Activated CD8-positive, alpha-beta T cell treated with anti-CD3 and anti-CD28 coated beads for 36 hours (primary cell): ENCODE results near the gene MVB12B. TPM values are rescaled to one million over a fixed set of nuclear protein-coding genes. Genes with fewer than 3 reads are reported as not detected.

ENCODE experiments used
- ATAC-seq: fragments of 200-7000 bp; cut with Tn5 transposase; one replicate; pipeline ENCODE4 v1.10.0; 2021; ENCODE audit warnings: mild to moderate bottlenecking, moderate library complexity
- CTCF ChIA-PET: fragments of 350-600 bp; sonication (Branson Sonifier 250); formaldehyde crosslinking; loops from one replicate; lab custom pipeline; 2021; ENCODE audit warnings: antibody characterized with exemption; lab: Charles Lee
- POLR2A ChIA-PET: fragments of 350-600 bp; sonication (Branson Sonifier 250); formaldehyde crosslinking; loops from one replicate; lab custom pipeline; 2021; ENCODE audit warnings: antibody characterized with exemption; lab: Charles Lee
- DNase-seq: peaks from one replicate; pipeline ENCODE4 v3.0.0-alpha.2; 2020
- H3K27ac Mint-ChIP-seq: one replicate; pipeline ENCODE4 v1.8.0; 2021; ENCODE audit warnings: mild to moderate bottlenecking, mixed read lengths
- H3K27me3 Mint-ChIP-seq: one replicate; pipeline ENCODE4 v1.8.0; 2021; ENCODE audit warnings: mixed read lengths
- H3K36me3 Mint-ChIP-seq: one replicate; pipeline ENCODE4 v1.8.0; 2021; ENCODE audit warnings: low read depth, mixed read lengths
- H3K4me1 Mint-ChIP-seq: one replicate; pipeline ENCODE4 v1.8.0; 2021; ENCODE audit warnings: low read depth, mixed read lengths
- H3K4me3 Mint-ChIP-seq: one replicate; pipeline ENCODE4 v1.8.0; 2021; ENCODE audit warnings: mild to moderate bottlenecking, moderate library complexity, mixed read lengths
- H3K9me3 Mint-ChIP-seq: one replicate; pipeline ENCODE4 v1.8.0; 2021; ENCODE audit warnings: mixed read lengths
- CTCF ChIP-seq: fragments of 200-600 bp; IDR thresholded peaks from one replicate; pipeline ENCODE4 v1.8.0; 2022; ENCODE audit warnings: antibody characterized with exemption, mild to moderate bottlenecking
- intact Hi-C: fragments of 100-400 bp; cut with micrococcal nuclease; formaldehyde crosslinking; loops from one replicate; pipeline ENCODE4 v1.10.0; 2022
- total RNA-seq, 2 experiments: library from RNA; stranded (reverse); gene quantifications; one replicate each; pipeline ENCODE4 v1.2.3, GENCODE V29; 2021

MVB12B gene
- total RNA-seq, 2 experiments from 2014 or later: 6.4 to 6.6 TPM

GRCh38 chr9:126499911-126500599, 173.4 kb downstream of the MVB12B start:
- Mint-ChIP-seq H3K4me3 (no peak overlapping the region), H3K4me1 (peaks cover 11% of the 10 kb centered on the region), H3K27me3 (peaks cover 10% of the 10 kb centered on the region), H3K9me3 (no peaks in the 10 kb centered on the region), H3K27ac (no peak overlapping the region), H3K36me3 (no peaks in the 10 kb centered on the region)
- no peak for ATAC-seq
- intact Hi-C loops: loop anchor here (2.0 to 5.0 kb wide), 2 partner anchors 59 to 198 kb away; no protein-coding TSS in a partner anchor
- DNase-seq: no peak
- POLR2A ChIA-PET: interaction anchor here (0.8 to 1.1 kb wide), 2 partner anchors 18 to 57 kb away, joined by 3 read pairs; no protein-coding TSS in a partner anchor
- CTCF ChIA-PET: interaction anchor here (0.7 to 7.6 kb wide), 25 partner anchors 10 to 1092 kb away, joined by 3 to 198 read pairs (median 7); no protein-coding TSS in a partner anchor
- no peak for TF ChIP-seq CTCF

GRCh38 chr9:126500600-126501382, 174.2 kb downstream of the MVB12B start:
- intact Hi-C loops: loop anchor here (2.0 kb wide), 1 partner anchor 58 kb away; no protein-coding TSS in a partner anchor
- Mint-ChIP-seq H3K4me3 (no peak overlapping the region), H3K27ac (no peak overlapping the region)

GRCh38 chr9:126501383-126502331, 175.0 kb downstream of the MVB12B start:
- H3K27me3 Mint-ChIP-seq: peaks cover 10% of the 10 kb centered on the region
- no peak overlapping the region for H3K4me3 Mint-ChIP-seq
- H3K4me1 Mint-ChIP-seq: peaks cover 11% of the 10 kb centered on the region
- H3K9me3 Mint-ChIP-seq: no peaks in the 10 kb centered on the region
- ChIA-PET POLR2A (interaction anchor here (0.7 to 1.3 kb wide), 2 partner anchors 18 to 56 kb away, joined by 3 read pairs; no protein-coding TSS in a partner anchor), CTCF (interaction anchor here (0.6 to 7.6 kb wide), 16 partner anchors 9 to 189 kb away, joined by 3 to 198 read pairs (median 10); no protein-coding TSS in a partner anchor)
- intact Hi-C loops: loop anchor here (2.0 kb wide), 1 partner anchor 57 kb away; no protein-coding TSS in a partner anchor
- DNase-seq (no peak), ATAC-seq (no peak)
- no peak for TF ChIP-seq CTCF
- no peaks in the 10 kb centered on the region for H3K36me3 Mint-ChIP-seq
- H3K27ac Mint-ChIP-seq: no peak overlapping the region

More at GRCh38 chr9:126500600-126501382, 174.2 kb downstream of the MVB12B start:
- DNase-seq (peak; percentile 70), ATAC-seq (peak; percentile 76)
- ChIA-PET CTCF (interaction anchor here (0.7 to 7.6 kb wide), 16 partner anchors 11 to 762 kb away, joined by 3 to 198 read pairs (median 10); no protein-coding TSS in a partner anchor), POLR2A (no interaction called here)
- Mint-ChIP-seq H3K36me3 (no peaks in the 10 kb centered on the region), H3K4me1 (peaks cover 11% of the 10 kb centered on the region), H3K27me3 (peaks cover 10% of the 10 kb centered on the region), H3K9me3 (no peaks in the 10 kb centered on the region)
- peak; percentile 96 for TF ChIP-seq CTCF

DNA sequence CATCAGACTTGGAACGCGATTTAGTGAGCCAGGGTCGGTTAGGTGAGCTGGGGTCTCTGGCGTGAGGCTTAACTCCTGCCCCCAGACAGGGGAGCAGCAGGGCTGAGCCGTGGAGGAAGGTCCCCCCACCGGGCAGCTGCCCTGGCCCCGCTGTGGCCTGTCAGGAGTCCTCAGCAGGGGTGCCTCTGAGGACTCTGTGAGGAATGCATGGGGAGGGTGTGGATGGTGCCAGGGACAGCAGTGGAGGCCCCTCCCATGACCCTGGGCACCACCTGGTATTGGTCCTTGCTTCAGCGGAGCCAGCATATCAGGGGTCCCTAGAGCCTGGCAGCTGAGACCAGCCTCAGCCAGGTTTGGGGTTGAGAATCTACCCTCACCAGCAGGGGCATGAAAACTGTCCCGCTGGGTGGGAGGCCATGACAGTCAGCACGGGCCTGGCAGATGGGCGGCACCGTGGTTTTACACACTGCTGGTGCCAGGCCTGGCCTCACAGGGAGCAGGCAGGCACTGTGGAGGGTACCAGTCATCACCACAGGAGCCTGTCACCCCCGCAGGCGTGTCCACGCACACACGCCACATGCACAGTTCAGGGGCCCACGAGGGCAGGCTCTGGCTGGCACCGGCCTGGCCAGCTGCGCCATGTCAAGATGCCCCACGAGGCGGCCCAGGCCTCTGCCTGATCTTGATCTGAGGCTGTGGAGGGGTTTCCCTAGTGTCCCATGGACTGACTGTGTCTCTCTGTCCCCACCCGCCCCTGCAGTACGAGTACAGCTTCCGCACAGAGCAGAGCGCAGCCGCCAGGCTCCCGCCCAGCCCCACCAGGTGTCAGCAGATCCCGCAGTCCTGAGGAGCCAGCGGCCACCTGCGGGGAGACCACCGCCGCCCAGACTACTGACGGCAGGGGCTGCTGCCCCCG, 176.0 kb downstream of the MVB12B start:
- H3K36me3 Mint-ChIP-seq: no peaks in the 10 kb centered on the region
- ChIA-PET CTCF (interaction anchor here (0.6 to 7.6 kb wide), 7 partner anchors 9 to 82 kb away, joined by 3 to 198 read pairs (median 27); no protein-coding TSS in a partner anchor), POLR2A (interaction anchor here (1.3 kb wide), 1 partner anchor 55 kb away, joined by 3 read pairs; no protein-coding TSS in a partner anchor)
- TF ChIP-seq CTCF: no peak
- ATAC-seq: no peak
- peaks cover 10% of the 10 kb centered on the region for H3K27me3 Mint-ChIP-seq
- H3K9me3 Mint-ChIP-seq: no peaks in the 10 kb centered on the region
- no peak overlapping the region for H3K4me3 Mint-ChIP-seq
- no peak for DNase-seq
- intact Hi-C loops: no loop called here
- H3K4me1 Mint-ChIP-seq: peaks cover 11% of the 10 kb centered on the region
- no peak overlapping the region for H3K27ac Mint-ChIP-seq
